ENCODE data around the gene TMCC2. TPM values are rescaled to one million over a fixed set of nuclear protein-coding genes. Genes with fewer than 3 reads are reported as not detected.

The TMCC2 gene
- total RNA-seq, 4 donors from 2014 or later = 0.96 to 4.9 (median 2.2) TPM

- no peak for TF ChIP-seq CTCF (IDR thresholded peaks at IDR 0.05)
- ATAC-seq (ENCODE audit: low FRiP score) = no peak
- DNase-seq (ENCODE audit: low spot score) = no peak
These were observed 57.8 kb downstream of the TMCC2 start for GRCh38 chr1:205285381-205286101.

GRCh38 chr1:205286335-205286950 is 58.7 kb downstream of the TMCC2 start:
- DNase-seq (ENCODE audit: low spot score) = no peak
- no peak for ATAC-seq (ENCODE audit: low FRiP score)
- no peak for TF ChIP-seq CTCF (IDR thresholded peaks at IDR 0.05)

- ATAC-seq (ENCODE audit: low FRiP score) (no peak), DNase-seq (ENCODE audit: low spot score) (no peak)
- no peak for TF ChIP-seq CTCF (IDR thresholded peaks at IDR 0.05)
These were observed 59.3 kb downstream of the TMCC2 start for GRCh38 chr1:205287076-205287475.

- TF ChIP-seq CTCF (IDR thresholded peaks at IDR 0.05) = no peak
- no peak for DNase-seq (ENCODE audit: low spot score)
- no peak for ATAC-seq (ENCODE audit: low FRiP score)
These were observed 60.2 kb downstream of the TMCC2 start for GRCh38 chr1:205287767-205288559.

- TF ChIP-seq CTCF (IDR thresholded peaks at IDR 0.05) = no peak
- ATAC-seq (ENCODE audit: low FRiP score) (no peak), DNase-seq (ENCODE audit: low spot score) (no peak)
These were observed 63.9 kb downstream of the TMCC2 start for GRCh38 chr1:205291596-205291995.

GRCh38 chr1:205293350-205294074 is 65.8 kb downstream of the TMCC2 start:
- ATAC-seq (ENCODE audit: low FRiP score) (no peak), DNase-seq (ENCODE audit: low spot score) (no peak)
- TF ChIP-seq CTCF (IDR thresholded peaks at IDR 0.05) = no peak

Measured in omental fat pad (tissue), 4 donors.